Stimulated activated CD4-positive, alpha-beta T cell treated with anti-CD3 and anti-CD28 coated beads, Interleukin-1b, Interleukin-23, amount 100 ng/mL, for 4 hours (primary cell): ENCODE results near the gene ITPR2.
"Not testable (repeated sequence)": the region's sequence is repeated elsewhere in the genome, so short reads cannot be mapped to it uniquely, and the experiment has no call there.

Source experiments
- DNase-seq, 2 donors: peaks; one replicate each; pipeline ENCODE4 v3.0.0-alpha.2; 2020; ENCODE audit warnings: low read depth in 2 of 2

The ITPR2 gene

DNA sequence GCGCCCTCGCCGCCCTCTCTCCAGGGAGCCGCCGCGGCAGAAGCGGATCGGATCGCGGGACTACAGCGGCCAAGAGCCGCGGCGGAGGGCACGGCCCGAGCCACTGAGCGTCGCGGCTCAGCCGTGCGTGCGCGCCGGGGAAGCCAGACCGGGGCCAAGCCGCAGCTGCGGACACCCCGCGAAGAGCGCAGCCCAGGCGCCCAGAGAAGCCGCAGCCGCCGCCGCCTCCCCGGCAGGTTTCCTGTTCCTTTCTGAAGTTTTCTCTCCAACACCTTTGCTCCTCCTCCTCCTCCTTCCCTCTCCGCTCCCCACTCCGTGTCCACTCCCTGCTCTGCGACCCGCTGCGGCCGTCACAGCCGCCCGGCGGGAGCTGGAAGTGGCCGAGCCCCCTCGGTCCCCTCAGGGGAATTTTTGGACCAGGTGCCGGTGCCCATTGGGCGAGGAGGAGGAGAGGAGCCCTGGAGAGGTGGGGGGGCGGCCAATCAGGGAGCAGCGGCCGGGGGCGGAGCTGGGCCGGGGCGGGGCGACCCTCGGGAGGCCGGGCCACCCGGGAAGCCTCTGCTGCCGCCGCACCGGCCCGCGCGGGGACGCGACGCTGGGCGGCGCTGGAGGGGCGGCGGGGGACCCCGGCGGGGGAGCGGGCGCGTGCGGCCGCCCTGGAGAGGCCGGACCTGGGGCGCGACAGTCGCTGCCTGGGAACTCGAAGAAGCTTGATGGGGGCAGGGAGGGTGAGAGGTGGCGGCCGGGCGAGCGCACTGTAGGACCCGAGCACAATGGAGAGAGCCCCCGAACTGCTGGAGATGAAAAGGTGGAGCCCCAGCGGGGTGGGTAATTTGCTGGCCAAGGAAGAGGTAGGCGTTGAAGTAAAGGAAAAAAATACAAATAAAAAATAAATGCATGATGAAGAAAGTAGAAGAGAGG is at the start of gene ITPR2:
Gene ITPR2 (minus strand): TSS at position 373 of the 921 bp plus-strand sequence. CDS start 413 bp downstream, outside the sequence.
- peak; percentile 88 to 93 for DNase-seq

DNA sequence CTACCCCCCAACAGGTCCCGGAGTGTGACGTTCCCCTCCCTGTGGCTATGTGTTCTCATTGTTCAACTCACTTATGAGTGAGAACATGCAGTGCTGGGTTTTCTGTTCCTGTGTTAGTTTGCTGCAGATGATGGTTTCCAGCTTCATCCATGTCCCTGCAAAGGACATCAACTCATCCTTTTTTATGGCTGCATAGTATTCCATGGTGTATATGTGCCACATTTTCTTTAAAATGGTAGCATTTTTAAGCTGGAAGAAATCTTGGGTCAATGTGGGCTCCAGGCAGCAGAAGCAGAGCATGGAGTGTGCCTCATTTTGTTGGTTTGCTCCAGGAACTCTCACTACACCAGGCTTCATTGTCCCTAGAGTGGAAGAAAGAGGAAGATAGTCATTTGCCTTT is 47.6 kb upstream of the ITPR2 start:
- DNase-seq: no peak

DNA sequence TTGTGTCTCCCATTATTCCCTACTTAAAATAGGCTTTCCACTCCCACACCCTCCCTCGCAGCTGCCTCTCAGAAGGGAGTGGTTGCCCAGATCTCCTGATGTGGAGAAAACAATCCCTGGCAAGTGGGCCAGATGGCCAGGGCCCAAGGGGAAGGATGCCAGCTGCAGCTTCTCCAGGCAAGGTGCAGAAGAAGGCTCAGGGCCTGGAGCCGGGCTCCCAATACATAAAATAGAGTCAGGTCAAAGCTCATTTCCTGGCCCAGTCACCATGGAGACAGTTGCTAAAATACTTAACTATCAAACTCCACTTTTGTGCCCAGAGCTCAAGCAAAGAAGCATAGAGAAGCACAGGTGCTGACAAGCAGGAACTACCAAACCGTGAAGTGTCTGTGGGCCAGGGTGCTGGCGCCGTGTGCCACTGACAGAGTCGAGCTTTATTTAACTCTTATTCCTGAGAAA is 45.7 kb upstream of the ITPR2 start:
- DNase-seq: no peak

DNA sequence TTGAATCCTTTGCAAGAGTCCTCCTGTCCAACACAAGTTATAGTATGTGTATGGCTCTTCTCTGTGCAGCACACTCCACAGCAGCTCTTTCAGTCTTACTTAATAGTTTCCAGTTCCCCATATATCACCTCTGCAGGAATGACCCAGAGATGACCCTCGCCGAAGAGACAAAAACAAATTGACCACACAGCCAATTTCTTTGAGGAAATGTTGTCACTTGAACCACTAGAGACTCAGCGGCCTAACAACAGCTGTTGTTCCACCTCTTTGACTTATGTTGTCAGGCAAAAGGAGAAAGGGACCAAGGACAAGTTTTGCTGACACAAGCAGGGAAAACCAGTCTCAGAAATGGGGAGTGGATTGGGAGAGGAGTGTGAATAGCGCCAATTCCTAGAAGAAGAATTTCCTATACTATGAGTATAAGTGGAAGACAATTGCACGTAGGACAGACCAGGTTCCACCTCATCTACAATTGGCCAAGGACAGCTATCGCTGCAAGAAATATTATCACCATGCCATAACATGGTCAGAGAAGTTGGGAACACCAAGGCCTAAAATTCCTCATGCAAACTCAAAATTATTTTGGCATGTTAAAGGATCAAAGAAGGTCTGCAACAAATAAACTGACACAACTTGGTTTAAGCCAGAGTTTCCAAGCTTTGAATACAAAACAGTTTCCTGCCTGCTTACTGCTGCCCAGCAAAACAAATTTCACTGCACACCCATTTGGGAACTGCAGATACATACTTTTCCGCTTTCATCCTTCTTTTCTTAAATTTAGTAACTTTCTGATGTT is 41.7 kb upstream of the ITPR2 start:
- DNase-seq: no peak

DNA sequence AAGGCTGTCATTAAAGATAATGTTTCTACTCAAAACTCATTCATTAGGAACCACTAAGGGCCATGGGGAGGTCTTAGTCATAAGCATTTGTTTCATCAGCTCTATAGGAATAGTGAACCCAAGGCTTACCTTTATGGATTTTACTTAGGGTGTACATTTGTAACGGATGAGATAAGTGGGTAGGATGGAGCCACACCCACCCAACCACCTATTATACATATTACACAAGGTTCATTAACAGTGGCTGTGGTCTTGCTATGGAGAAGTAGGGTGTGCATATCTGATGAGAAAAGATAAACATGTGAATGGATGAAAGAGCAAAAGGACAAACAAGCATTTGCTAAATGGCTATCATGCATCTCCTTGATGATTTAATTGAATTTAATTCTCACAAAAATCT is 39.6 kb upstream of the ITPR2 start:
- DNase-seq: no peak

DNA sequence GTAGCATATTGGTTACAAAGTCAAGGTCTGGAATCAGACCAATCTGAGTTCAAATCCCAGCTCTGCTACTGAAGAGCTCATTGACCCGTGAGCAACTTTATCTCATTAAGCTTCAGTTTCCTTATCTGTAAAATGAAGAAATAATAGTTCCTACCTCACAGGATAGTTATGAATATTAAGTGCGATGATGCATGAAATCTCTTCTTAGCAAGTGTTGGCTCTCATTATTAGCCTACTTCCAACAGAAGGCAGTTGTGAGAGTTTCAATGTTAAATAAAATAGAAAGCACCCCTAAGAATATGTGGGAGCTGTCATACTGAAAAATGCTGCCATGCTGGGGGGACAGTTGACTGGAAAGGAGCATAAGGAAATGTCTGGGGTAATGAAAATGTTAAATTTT is 39.0 kb upstream of the ITPR2 start:
- no peak for DNase-seq

DNA sequence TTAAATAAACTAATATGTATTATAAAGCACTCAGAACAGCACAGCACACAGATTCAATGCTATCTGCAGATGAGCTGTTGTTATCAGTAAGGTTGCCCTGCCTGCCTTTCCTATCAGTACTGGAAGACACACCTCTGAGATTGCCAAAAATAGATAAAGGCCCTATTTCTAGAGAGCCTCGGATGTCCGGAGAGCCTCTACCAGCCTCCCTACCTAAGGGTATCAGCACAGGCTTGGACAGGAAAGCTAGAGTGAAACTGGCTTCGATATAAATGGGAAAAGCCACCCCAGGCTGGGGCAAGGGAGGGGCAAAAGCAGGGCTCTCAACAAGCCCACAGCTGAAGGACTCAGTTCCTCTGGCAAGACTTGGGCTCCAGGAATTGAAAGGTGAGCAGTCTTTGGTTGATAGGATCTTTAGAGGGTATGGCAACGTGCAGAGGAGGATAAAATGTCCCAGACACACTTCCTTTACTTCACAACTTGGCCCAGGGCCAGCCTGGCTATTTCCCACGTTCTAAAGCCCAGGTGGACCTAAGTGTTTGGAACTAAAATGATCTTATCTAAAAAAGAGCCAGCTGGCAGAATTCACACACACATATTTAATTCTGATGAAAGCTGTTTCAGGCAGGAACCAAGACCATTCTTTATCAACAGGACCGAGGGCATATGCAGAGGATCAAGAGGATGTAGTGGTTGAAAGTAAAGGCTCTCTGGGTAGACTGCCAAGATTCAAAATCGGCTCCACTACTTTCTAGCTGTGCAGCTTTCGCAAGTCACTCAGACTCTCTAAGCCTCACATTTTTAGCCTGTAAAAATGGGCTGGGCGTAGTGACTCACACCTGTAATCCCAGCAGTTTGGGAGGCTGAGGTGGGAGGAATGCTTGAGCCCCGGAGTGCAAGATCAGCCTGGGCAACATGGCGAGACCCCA is 37.8 kb upstream of the ITPR2 start:
- no peak for DNase-seq

DNA sequence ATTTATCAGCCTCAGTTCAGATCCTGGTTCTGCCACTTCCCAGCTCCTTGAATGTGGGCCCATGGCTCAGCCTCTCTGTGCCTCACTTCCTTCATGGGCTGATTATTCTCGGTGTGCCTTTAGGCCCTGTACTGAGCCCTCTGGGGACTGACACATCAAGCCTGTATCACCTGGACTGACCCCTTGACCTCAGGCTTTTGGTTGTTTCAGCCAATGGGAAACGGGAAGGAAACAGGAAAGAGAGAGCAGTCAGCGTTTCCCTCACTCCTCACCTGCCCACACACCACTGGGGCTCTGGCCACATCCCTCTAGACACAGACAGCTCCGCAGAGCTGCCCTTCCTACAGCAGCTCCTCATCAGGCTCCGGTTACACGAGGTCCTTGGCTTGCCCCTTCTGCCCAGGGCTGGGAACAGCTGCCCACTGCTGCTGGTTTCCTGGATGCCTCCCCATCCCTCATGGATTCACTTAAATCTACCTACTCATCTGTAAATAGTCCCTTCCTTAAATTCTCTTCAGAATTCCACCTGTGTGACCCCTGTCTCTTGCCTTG is 37.0 kb upstream of the ITPR2 start:
- no peak for DNase-seq

DNA sequence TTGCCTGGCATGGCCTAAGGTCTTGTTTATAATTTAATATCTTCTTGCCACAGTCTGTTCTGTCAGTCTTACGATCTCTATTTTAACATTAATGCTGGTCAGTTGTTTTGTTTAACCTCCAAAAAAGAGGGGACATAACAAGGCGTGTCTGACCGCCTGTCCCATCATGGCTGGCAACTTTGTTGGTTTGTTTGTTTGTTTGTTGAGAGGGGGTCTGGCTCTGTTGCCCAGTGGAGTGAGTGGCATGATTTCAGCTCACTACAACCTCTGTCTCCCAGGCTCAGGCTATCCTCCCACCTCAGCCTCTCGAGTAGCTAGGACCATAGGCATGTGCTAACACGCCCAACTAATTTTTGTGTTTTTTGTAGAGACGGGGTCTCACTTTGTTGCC is 36.1 kb upstream of the ITPR2 start:
- no peak for DNase-seq

DNA sequence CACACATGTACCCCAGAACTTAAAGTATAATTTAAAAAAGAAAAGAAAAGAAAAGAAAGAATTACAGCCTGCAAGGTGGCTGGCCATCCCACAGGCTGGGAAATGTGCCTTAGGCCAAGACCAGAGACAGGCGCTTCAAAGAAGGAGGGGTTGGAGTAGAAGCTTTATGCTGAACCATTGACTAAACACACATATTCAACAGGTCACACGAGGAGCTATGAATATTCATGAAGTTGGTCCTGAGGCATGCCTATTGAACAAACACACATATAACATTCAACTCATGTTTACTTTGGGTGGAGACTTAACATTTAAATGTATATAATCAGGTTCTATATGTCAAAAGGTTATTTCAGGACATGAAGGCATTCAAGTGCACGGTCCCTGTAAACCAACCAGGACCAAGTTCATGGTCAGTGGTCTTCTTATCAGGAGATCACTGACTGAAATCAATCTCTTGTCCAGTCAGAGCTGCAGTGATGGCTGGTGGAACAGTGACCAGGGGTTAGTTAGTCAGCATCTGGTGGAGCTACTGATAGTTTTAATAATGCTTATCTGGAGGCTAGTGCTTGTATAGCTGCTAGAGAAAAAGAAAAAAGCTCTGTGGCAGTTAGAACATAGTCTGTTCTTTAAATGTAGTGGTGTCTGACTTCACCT is 35.6 kb upstream of the ITPR2 start:
- DNase-seq: no peak

DNA sequence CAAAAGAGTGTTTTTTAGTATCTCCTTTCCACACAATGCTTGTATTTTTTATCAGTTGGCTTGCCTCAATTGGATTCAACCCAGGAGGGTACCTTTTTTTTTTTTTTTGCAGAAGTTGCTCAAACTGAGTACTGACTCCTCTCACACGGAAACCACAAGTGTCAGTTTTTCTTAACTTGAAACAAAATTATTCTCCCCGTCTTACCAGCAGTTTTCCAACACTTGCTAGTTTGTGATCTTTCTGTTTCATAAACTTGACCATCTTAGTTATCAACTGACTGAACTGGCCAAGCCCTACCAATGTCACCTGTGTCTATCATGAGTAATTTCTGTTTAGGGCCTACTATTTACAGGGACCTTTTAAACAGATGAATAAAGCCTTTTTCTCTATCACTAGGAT is 34.1 kb upstream of the ITPR2 start:
- DNase-seq: no peak

DNA sequence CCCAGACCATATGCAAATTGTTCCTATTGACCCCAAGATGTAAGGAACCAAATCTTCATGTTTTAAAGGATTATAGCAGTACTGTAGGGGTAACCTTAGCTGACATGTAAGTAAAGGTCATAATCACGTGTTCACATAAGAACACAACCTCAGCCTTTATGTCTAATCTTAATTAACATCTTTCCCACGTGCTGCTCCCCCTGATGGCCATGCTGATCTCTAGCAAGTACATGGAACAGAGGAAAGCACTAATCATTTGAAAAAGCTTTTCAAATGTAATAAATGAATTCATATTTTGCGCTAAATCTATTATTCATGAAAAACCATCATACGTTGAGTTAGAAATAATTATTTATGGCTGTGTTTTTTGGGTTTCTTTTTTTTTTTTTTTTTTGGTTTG is 30.5 kb upstream of the ITPR2 start:
- DNase-seq: no peak

DNA sequence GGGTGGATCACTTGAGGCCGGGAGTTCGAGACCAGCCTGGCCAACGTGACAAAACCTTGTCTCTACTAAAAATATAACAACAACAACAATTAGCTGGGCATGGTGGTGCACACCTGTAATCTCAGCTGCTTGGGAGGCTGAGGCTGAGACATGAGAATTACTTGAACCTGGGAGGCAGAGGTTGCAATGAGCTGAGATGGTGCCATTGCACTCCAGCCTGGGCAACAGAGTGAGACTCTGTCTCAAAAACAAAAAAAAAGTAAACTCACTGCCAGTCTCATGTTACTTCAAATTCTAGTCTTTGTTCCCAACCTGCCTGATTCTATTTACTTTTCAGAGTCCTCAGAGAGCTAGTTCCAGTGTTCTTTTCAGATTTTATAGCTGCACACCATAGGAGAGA is 29.8 kb upstream of the ITPR2 start:
- not testable (repeated sequence) for DNase-seq

DNA sequence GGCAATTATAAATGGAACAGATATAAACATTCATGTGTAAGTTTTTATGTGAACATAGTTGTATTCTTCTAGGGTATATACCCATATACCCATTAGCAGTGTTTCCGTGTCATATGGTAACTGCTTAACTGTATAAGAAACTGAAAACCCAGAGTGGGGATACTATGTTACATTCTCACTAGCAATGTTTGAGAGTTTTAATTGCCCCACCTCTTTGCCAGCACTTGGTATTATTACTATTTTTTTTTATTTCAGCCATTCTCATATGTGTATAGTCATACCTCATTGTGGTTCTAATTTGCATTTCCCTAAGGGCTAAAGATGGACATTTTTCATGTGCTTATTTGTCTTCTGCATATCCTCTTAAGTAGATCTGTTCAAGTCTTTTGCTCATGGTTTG is 28.7 kb upstream of the ITPR2 start:
- no peak for DNase-seq

DNA sequence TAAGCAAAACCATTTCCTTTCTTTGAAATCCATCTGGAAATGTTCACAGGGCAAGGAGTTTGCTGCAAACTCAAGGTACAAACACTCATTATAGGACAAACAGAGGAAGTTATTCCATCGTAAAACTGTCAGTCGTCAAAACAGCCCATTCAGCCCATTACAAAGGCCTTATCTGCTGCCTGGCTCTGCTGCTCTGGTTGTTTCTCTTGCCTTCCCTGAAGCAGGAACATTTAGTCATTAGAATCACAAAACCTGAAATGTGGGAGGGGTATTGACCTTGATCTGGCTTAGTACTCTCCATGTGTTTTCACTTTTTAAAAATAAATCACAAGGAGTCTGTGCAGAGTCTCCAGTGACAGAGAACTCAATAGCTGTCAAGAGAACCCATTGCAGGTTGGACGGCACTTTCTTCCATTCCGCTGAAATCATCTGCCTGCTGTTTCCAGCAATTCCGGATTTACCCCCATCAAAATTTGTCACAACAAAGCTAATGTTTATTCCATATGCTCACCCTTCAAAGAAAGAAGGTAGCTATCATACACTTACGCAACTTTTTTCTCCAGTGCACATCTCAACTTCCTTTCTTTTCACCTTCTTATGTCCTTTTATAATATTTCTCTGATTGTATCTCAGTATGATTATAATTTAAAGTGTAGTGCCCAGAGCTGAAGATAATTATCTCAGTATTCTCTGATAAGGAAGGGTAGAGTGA is 24.6 kb upstream of the ITPR2 start:
- DNase-seq: no peak

DNA sequence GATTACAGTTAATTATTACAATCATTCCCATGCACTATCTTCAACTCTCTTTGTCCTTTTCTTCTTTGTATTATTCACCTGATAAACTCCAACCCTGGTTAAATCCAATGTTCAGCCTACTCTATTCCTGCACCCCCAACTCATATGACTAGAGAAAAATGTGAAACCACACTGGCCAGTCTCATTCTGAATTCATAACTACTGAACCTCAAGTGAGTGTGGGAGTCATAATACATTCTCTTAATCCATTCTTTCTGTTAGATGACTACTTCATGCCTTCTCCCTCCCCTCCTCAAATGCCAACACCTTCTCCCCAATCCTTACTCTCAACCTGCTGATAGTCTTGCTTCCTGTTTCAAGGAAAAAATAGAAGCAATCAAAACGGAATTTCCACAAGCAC is 22.3 kb upstream of the ITPR2 start:
- no peak for DNase-seq

DNA sequence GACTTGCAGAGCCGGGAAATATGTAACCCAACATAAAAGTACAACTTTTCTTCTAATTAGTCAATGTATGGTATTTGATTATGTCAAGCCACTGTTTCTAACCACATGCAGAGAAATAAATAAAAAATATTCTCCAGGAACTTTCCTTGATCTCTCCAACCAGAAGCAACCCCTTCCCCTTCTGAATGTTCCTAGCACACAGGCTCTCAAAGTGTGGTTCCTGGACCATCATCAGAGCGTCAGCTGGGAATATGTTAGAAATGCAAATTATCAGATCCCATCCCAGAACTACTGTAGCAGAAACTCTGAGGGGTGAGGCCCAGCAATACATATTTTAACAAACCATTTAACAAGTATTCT is 21.0 kb upstream of the ITPR2 start:
- no peak for DNase-seq

DNA sequence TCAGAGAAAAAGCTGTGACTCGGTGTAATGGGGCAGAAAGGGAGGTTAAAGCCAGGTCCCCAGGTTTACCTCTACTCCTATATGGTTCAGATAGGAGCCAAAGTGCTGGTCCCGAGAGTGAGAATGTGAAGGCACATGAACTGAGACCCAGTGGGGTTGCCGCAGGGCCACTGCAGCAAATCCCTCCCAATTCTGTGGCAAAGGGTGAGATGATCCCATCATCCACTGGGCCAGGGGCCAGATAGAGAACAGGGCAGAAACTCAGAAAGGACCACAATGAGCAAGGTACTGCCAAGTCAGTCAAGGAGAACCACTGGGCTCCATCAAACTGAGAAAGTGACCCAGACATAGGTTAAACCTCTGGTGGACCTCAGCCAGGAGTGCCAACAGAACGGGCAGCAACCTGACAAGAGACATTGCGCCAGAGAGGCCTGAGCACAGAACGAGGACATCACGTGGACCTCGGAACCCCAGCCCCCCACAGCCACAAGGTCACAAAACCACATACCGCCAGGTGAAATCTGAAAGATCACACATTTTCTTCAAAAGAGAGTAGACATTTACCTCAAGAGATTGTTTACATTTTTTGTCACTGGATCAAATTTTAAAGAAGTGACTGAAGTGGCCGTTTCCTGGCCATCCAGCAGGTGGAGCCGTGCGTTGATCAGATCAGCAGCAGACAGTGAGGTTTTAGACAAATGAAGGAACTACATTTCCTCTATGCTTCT is 20.5 kb upstream of the ITPR2 start:
- peak; percentile 62 to 63 for DNase-seq

DNA sequence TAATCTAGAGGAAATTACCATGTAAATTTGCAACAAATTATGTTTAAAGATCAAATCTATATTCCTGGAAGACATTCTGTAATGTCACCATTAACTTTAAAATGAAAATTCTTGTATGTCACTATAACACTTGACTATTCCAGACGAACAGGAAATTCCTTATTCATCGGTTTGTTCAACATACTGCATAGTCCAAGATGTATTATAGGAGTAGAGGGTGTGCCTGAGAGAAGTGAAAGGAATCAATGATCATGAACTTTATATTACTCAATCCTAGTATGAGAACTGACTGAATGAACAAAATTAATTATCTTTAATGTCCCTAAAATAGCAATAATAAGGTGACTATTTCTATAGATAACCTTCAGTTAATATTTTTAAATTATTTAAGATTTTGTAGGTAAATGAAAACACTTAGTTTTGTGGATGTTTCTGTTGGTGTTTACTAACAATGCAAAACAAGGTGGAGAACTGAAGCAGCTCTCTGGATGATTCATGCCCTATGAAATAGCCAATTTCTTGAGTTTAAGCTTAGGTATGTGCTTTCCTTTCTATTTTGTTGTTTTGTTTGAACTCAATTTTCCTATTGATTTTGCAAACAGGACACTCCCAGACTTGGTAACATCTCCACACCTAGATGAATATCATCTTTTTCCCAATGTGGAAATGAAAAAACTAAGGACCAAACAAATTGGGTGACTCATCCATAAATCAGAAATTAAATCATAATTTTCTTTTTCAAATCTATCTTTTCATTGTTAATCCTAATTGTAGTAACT is 18.2 kb upstream of the ITPR2 start:
- DNase-seq: no peak
